ENCODE measurements around the gene TRIM63.
"Not testable (repeated sequence)": the region's sequence is repeated elsewhere in the genome, so short reads cannot be mapped to it uniquely, and the experiment has no call there.

TRIM63 gene

GRCh38 chr1:26067432-26067911 lies at the start of gene TRIM63:
TSS of gene TRIM63 (minus strand) at chr1:26067630. CDS start at chr1:26067494, 136 bp downstream.
- DNase-seq (ENCODE audit: low spot score) = no peak

- DNase-seq (ENCODE audit: low spot score) = no peak
Observed at GRCh38 chr1:26114165-26114927, 46.9 kb upstream of the TRIM63 start.

- DNase-seq (ENCODE audit: low spot score) = peak; percentile 59
Observed at GRCh38 chr1:26112407-26112775, 45.0 kb upstream of the TRIM63 start.

GRCh38 chr1:26111530-26112406 lies 44.3 kb upstream of the TRIM63 start, which contains the start of gene PDIK1L:
TSS of gene PDIK1L (plus strand) at chr1:26111824. CDS start at chr1:26114309, 2,485 bp downstream.
- peak; percentile 94 for DNase-seq (ENCODE audit: low spot score)

- peak; percentile 76 for DNase-seq (ENCODE audit: low spot score)
Observed at GRCh38 chr1:26110731-26111529, 43.5 kb upstream of the TRIM63 start.

GRCh38 chr1:26109229-26110164 lies 42.1 kb upstream of the TRIM63 start:
- DNase-seq (ENCODE audit: low spot score) = no peak

GRCh38 chr1:26105226-26105548 lies 37.8 kb upstream of the TRIM63 start:
- not testable (repeated sequence) for DNase-seq (ENCODE audit: low spot score)

GRCh38 chr1:26102526-26102925 lies 35.1 kb upstream of the TRIM63 start:
- DNase-seq (ENCODE audit: low spot score) = no peak

- DNase-seq (ENCODE audit: low spot score) = no peak
Observed at GRCh38 chr1:26102119-26102518, 34.7 kb upstream of the TRIM63 start.

- DNase-seq (ENCODE audit: low spot score) = not testable (repeated sequence)
Observed at GRCh38 chr1:26100204-26100603, 32.8 kb upstream of the TRIM63 start.

GRCh38 chr1:26099780-26100179 lies 32.4 kb upstream of the TRIM63 start:
- no peak for DNase-seq (ENCODE audit: low spot score)

- no peak for DNase-seq (ENCODE audit: low spot score)
Observed at GRCh38 chr1:26098602-26099001, 31.2 kb upstream of the TRIM63 start.

GRCh38 chr1:26097696-26098095 lies 30.3 kb upstream of the TRIM63 start:
- DNase-seq (ENCODE audit: low spot score) = no peak

GRCh38 chr1:26096471-26096870 lies 29.0 kb upstream of the TRIM63 start:
- no peak for DNase-seq (ENCODE audit: low spot score)

GRCh38 chr1:26094677-26095383 lies 27.4 kb upstream of the TRIM63 start:
- no peak for DNase-seq (ENCODE audit: low spot score)

GRCh38 chr1:26094076-26094669 lies 26.7 kb upstream of the TRIM63 start:
- DNase-seq (ENCODE audit: low spot score) = no peak

- DNase-seq (ENCODE audit: low spot score) = not testable (repeated sequence)
Observed at GRCh38 chr1:26093569-26093968, 26.1 kb upstream of the TRIM63 start.

GRCh38 chr1:26092422-26092821 lies 25.0 kb upstream of the TRIM63 start:
- DNase-seq (ENCODE audit: low spot score) = no peak

GRCh38 chr1:26090893-26091292 lies 23.5 kb upstream of the TRIM63 start:
- no peak for DNase-seq (ENCODE audit: low spot score)

GRCh38 chr1:26089125-26089524 lies 21.7 kb upstream of the TRIM63 start:
- DNase-seq (ENCODE audit: low spot score) = no peak

Data from NAMALWA (cell line).